Brain microvascular endothelial cell (primary cell): ENCODE measurements around the gene MISFA.
A peak's percentile ranks its signal among the peaks of the same experiment; 100 is the strongest.
"Not testable (repeated sequence)": the region's sequence is repeated elsewhere in the genome, so short reads cannot be mapped to it uniquely, and the experiment has no call there.

Experiments used
- DNase-seq: peaks from one replicate; pipeline ENCODE4 v3.0.0-alpha.2; 2020
- H3K27ac ChIP-seq: fragments of 250-450 bp; sonication (Bioruptor Pico); 2 replicates; pipeline ENCODE4 v1.5.1; 2020; ENCODE audit warnings: mild to moderate bottlenecking, moderate library complexity
- H3K27me3 ChIP-seq: fragments of 250-450 bp; sonication (Bioruptor Pico); replicated peaks from 2 replicates; pipeline ENCODE4 v1.5.1; 2020; ENCODE audit warnings: mild to moderate bottlenecking
- H3K36me3 ChIP-seq: fragments of 250-450 bp; sonication (Bioruptor Pico); replicated peaks from 2 replicates; pipeline ENCODE4 v1.5.1; 2020; ENCODE audit warnings: mild to moderate bottlenecking
- H3K4me3 ChIP-seq: 2 replicates; pipeline ENCODE4 v1.5.1; 2011; ENCODE audit warnings: low read depth, mild to moderate bottlenecking, control low read depth, low read length, moderate library complexity
- CTCF ChIP-seq: IDR thresholded peaks from 2 replicates; pipeline ENCODE4 v1.5.1; 2011; ENCODE audit warnings: low read depth, mild to moderate bottlenecking, moderate library complexity, low read length, control low read depth, inconsistent platforms; ENCODE audit errors: missing control alignments
- in situ Hi-C: cut with HindIII; loops from 2 replicates; pipeline ENCODE4 v1.10.0; 2017; ENCODE audit warnings: low sequenced_read_pairs, low pct_ligation_motif_present

MISFA gene

GRCh38 chr11:18624161-18624560 lies 24.6 kb downstream of the MISFA start:
- in situ Hi-C loops, result no loop called here
- no peaks in the 10 kb centered on the region for H3K36me3 ChIP-seq
- TF ChIP-seq CTCF, result no peak

GRCh38 chr11:18632841-18633240 lies 33.3 kb downstream of the MISFA start:
- no peak for DNase-seq
- no peaks in the 10 kb centered on the region for H3K36me3 ChIP-seq
- no peak for TF ChIP-seq CTCF
- no peak overlapping the region for H3K27ac ChIP-seq
- peak overlapping the region; percentile 95 for H3K4me3 ChIP-seq
- H3K27me3 ChIP-seq, result no peaks in the 10 kb centered on the region
- in situ Hi-C loops, result no loop called here

More at GRCh38 chr11:18624161-18624560, 24.6 kb downstream of the MISFA start:
- Histone ChIP-seq H3K27ac (no peak overlapping the region), H3K4me3 (no peak overlapping the region), H3K27me3 (no peaks in the 10 kb centered on the region)
- DNase-seq, result no peak

- in situ Hi-C loops, result no loop called here
- TF ChIP-seq CTCF, result no peak
- Histone ChIP-seq H3K27ac (peak overlapping the region; percentile 95), H3K27me3 (no peaks in the 10 kb centered on the region), H3K36me3 (no peaks in the 10 kb centered on the region), H3K4me3 (peak overlapping the region; percentile 95)
- DNase-seq, result peak; percentile 7
Observed at GRCh38 chr11:18633256-18634139, 33.9 kb downstream of the MISFA start.

GRCh38 chr11:18634140-18635032 lies 34.8 kb downstream of the MISFA start, which contains the start of gene SPTY2D1:
SPTY2D1 (minus strand) TSS chr11:18634342; CDS start chr11:18634257, 85 bp downstream.
- H3K4me3 ChIP-seq, result peak within 1 kb of the TSS; percentile 95
- H3K36me3 ChIP-seq, result no peaks in the 10 kb centered on the region
- no peaks in the 10 kb centered on the region for H3K27me3 ChIP-seq
- in situ Hi-C loops, result no loop called here
- peak within 1 kb of the TSS; percentile 95 for H3K27ac ChIP-seq
- TF ChIP-seq CTCF, result no peak
- peak; percentile 100 for DNase-seq

GRCh38 chr11:18641677-18642076 lies 42.1 kb downstream of the MISFA start:
- no peak for TF ChIP-seq CTCF

GRCh38 chr11:18643034-18643433 lies 43.4 kb downstream of the MISFA start:
- H3K36me3 ChIP-seq, H3K27ac ChIP-seq, H3K27me3 ChIP-seq, in situ Hi-C loops, H3K4me3 ChIP-seq, DNase-seq: not testable (repeated sequence)

More at GRCh38 chr11:18641677-18642076, 42.1 kb downstream of the MISFA start:
- H3K4me3 ChIP-seq, result no peak overlapping the region
- H3K27me3 ChIP-seq, result no peaks in the 10 kb centered on the region
- in situ Hi-C loops, result no loop called here
- H3K36me3 ChIP-seq, result no peaks in the 10 kb centered on the region
- no peak overlapping the region for H3K27ac ChIP-seq
- DNase-seq, result no peak
